HepG2 (cell line): ENCODE data around the gene TMEM231. TPM values are rescaled to one million over a fixed set of nuclear protein-coding genes. Genes with fewer than 3 reads are reported as not detected.

ENCODE experiments used
- IRX3 ChIP-seq: sonication (generic); formaldehyde crosslinking; IDR thresholded peaks from 2 replicates; pipeline ENCODE4 v1.8.1; 2023; ENCODE audit warnings: mild to moderate bottlenecking, low read depth, missing genetic modification reagents, borderline replicate concordance
- KIAA2018 ChIP-seq: sonication (generic); formaldehyde crosslinking; IDR thresholded peaks from 2 replicates; pipeline ENCODE4 v1.5.0; 2020; ENCODE audit warnings: mild to moderate bottlenecking, missing genetic modification reagents, borderline replicate concordance
- KLF11 ChIP-seq: IDR thresholded peaks from 2 replicates; pipeline ENCODE4 v1.6.1; 2016; ENCODE audit warnings: missing compliant biosample characterization
- ZNF280D ChIP-seq: sonication (generic); formaldehyde crosslinking; IDR thresholded peaks from 2 replicates; pipeline ENCODE4 v1.5.1; 2020; ENCODE audit warnings: mild to moderate bottlenecking, missing genetic modification reagents
- ZNF44 ChIP-seq: sonication (generic); formaldehyde crosslinking; IDR thresholded peaks from 2 replicates; pipeline ENCODE4 v1.5.1; 2020; ENCODE audit warnings: mild to moderate bottlenecking, missing genetic modification reagents
- ZNF564 ChIP-seq: sonication (generic); formaldehyde crosslinking; IDR thresholded peaks from 2 replicates; pipeline ENCODE4 v1.8.1; 2023; ENCODE audit warnings: mild to moderate bottlenecking, missing genetic modification reagents
- ZNF782 ChIP-seq: sonication (generic); formaldehyde crosslinking; IDR thresholded peaks from 2 replicates; pipeline ENCODE4 v1.4.0; 2020; ENCODE audit warnings: missing genetic modification reagents, mild to moderate bottlenecking, borderline replicate concordance
- ZNF788 ChIP-seq: sonication (generic); formaldehyde crosslinking; IDR thresholded peaks from 2 replicates; pipeline ENCODE4 v1.5.0; 2020; ENCODE audit warnings: mild to moderate bottlenecking, missing genetic modification reagents, borderline replicate concordance
- polyA plus RNA-seq, 8 experiments: library from polyadenylated mRNA; depleted of rRNA in 3 of 8; stranded (reverse) in 7 of 8; unstranded in 1 of 8; fragments of >200 nt; fragmentation: Illumina TruSeq in 4 of 8; extraction: Trizol in 4 of 8; gene quantifications; 2 replicates each; pipeline versions ENCODE4 v1.2.1 to v1.2.3, GENCODE V29; 2011 to 2016; ENCODE audit warnings: low read depth in 4 of 8, missing spikeins in 1 of 8, mixed read lengths in 1 of 8; ENCODE audit not compliant: insufficient read depth in 1 of 8
- total RNA-seq, 5 experiments: library from RNA; depleted of rRNA; stranded (reverse); fragments of >200 nt; fragmentation: Illumina TruSeq; extraction: Trizol; gene quantifications; 2 replicates each; pipeline ENCODE4 v1.2.3, GENCODE V29; 2016; ENCODE audit warnings: low read depth in 1 of 5
- TF ChIP-seq, protein P1 (sequence below): sonication (generic); formaldehyde crosslinking; IDR thresholded peaks from 2 replicates; pipeline ENCODE4 v1.4.0; 2020; ENCODE audit warnings: missing genetic modification reagents
- TF ChIP-seq, protein P2 (sequence below): sonication (generic); formaldehyde crosslinking; IDR thresholded peaks from 2 replicates; pipeline ENCODE4 v1.5.1; 2020; ENCODE audit warnings: missing genetic modification reagents, mild to moderate bottlenecking, borderline replicate concordance

The TMEM231 gene
- total and polyA plus RNA-seq, 2 of the 13 experiments (the other 11 are each of a cell fraction or from before 2014, with no cell fraction given), result 3.5 to 7.4 TPM

DNA sequence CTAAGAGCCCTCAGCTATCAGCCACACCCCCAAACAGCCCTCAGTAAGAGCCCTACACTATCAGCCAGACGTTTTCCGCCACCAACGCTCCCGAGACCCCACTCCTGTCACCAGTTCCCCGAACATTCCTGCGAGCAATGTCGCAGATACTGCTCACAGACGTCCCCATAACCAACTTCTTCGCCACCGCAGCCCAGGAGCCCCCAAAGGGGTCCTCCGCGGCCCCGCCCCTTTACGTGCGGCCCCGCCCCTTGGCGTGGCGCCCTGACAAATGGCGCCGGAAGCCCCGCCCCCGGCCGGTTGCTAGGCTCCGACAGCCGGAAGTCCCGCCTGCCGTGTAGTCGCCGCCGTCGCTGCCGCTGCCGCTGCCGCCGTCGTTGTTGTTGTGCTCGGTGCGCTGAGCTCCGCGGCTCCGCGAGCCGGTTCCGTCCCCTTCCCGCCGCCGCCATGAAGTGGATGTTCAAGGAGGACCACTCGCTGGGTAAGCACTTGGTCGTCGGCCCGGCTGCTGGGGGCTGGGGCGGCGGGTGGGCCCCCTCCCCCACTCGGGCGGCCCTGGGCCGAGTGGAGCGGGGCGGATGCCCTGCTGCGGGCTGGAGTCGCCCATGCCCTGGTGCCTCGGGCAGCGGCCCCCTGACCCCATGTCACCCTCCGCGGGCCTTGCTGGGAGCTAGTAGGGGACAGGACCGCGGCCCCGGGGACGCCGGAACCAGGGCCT is 10.1 kb upstream of the TMEM231 start, which contains the start of gene GABARAPL2 (continued):
- 0 out of 2 replicates have a peak, but pooled peaks have one; percentile 73 for TF ChIP-seq ZNF280D (CRISPR knock-in tag)
- peak; percentile 72; the same call in 1 of the 2 replicates for TF ChIP-seq ZNF44 (CRISPR knock-in tag)
- no peak for TF ChIP-seq ZNF782
- TF ChIP-seq, protein P1, sequence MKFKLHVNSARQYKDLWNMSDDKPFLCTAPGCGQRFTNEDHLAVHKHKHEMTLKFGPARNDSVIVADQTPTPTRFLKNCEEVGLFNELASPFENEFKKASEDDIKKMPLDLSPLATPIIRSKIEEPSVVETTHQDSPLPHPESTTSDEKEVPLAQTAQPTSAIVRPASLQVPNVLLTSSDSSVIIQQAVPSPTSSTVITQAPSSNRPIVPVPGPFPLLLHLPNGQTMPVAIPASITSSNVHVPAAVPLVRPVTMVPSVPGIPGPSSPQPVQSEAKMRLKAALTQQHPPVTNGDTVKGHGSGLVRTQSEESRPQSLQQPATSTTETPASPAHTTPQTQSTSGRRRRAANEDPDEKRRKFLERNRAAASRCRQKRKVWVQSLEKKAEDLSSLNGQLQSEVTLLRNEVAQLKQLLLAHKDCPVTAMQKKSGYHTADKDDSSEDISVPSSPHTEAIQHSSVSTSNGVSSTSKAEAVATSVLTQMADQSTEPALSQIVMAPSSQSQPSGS (CRISPR knock-in tag), result 0 out of 2 replicates have a peak, but pooled peaks have one; percentile 26
- no peak for TF ChIP-seq IRX3
- peak; percentile 78; the same call in 1 of the 2 replicates for TF ChIP-seq ZNF564 (CRISPR knock-in tag)
- no peak for TF ChIP-seq KLF11 (CRISPR knock-in tag)
- TF ChIP-seq, protein P2, sequence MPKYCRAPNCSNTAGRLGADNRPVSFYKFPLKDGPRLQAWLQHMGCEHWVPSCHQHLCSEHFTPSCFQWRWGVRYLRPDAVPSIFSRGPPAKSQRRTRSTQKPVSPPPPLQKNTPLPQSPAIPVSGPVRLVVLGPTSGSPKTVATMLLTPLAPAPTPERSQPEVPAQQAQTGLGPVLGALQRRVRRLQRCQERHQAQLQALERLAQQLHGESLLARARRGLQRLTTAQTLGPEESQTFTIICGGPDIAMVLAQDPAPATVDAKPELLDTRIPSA (CRISPR knock-in tag), result 0 out of 2 replicates have a peak, but pooled peaks have one; percentile 2
- TF ChIP-seq ZNF788 (CRISPR knock-in tag), result 0 out of 2 replicates have a peak, but pooled peaks have one; percentile 64
- 0 out of 2 replicates have a peak, but pooled peaks have one; percentile 83 for TF ChIP-seq KIAA2018
